HCT116 (cell line): Measurements from ENCODE around the gene COL18A1. TPM values are rescaled to one million over a fixed set of nuclear protein-coding genes. Genes with fewer than 3 reads are reported as not detected.

ENCODE experiments used
- ATAC-seq: fragments of 200-7000 bp; cut with Tn5 transposase; 2 replicates; pipeline ENCODE4 v1.9.1; 2020; ENCODE audit warnings: mild to moderate bottlenecking, moderate library complexity
- BruUV-seq: library from RNA; stranded (reverse); fragments of 400-500 nt; replicated peaks from 2 replicates; lab custom pipeline; 2021; lab: Mats Ljungman, UMichigan
- CTCF ChIA-PET: fragments of 300-600 bp; sonication (Branson Sonifier 250); formaldehyde crosslinking; loops from one replicate; lab custom pipeline; 2021; ENCODE audit warnings: antibody characterized with exemption; lab: Charles Lee
- POLR2A ChIA-PET: fragments of 300-600, 350-600 bp; sonication (Branson Sonifier 250); formaldehyde crosslinking; loops from one replicate; lab custom pipeline; 2021; ENCODE audit warnings: antibody characterized with exemption; lab: Charles Lee
- RAD21 ChIA-PET, 2 experiments: fragments of 300-600 bp; sonication (Branson Sonifier 250); formaldehyde crosslinking; loops; one replicate each; lab custom pipeline; 2023; ENCODE audit warnings: low total read pairs in 2 of 2; ENCODE audit not compliant: uncharacterized antibody in 2 of 2, unreplicated experiment in 2 of 2, low non-redundant PET in 1 of 2; lab: Charles Lee
- DNase-seq: peaks from one replicate; pipeline ENCODE4 v3.0.0-alpha.2; 2010; ENCODE audit warnings: low read depth, low spot score
- H2AFZ ChIP-seq: fragments of 200-600 bp; shearing (Covaris generic), sonication (generic); 2 replicates; pipeline ENCODE4 v1.6.1; 2017; ENCODE audit warnings: low read depth, mixed run types, mixed read lengths, antibody characterized with exemption, low read length; ENCODE audit not compliant: poor library complexity, severe bottlenecking
- H3K27ac ChIP-seq: 2 replicates; pipeline ENCODE4 v1.5.1; 2012; ENCODE audit warnings: low read depth, low read length
- H3K27me3 ChIP-seq: fragments of 200-600 bp; sonication (generic); 2 replicates; pipeline ENCODE4 v1.6.1; 2016; ENCODE audit warnings: mixed run types, low read length, mixed read lengths; ENCODE audit not compliant: insufficient read depth
- H3K36me3 ChIP-seq, 2 experiments: fragments of 200-500 bp in 1 of 2; fragments of 200-600 bp in 1 of 2; sonication (Bioruptor generic) in 1 of 2; sonication (generic) in 1 of 2; 2 replicates each; pipeline versions ENCODE4 v1.5.1 to v1.6.1; 2014 to 2016; ENCODE audit warnings: low read length in 2 of 2, inconsistent platforms in 1 of 2, mixed read lengths in 1 of 2, mixed run types in 1 of 2; ENCODE audit not compliant: insufficient read depth in 2 of 2, control insufficient read depth in 1 of 2
- H3K4me1 ChIP-seq, 2 experiments: fragments of 200-600 bp in 1 of 2; sonication (generic) in 1 of 2; 2 replicates each; pipeline versions ENCODE4 v1.5.1 to v1.6.1; 2012 to 2017; ENCODE audit warnings: low read length in 2 of 2, inconsistent platforms in 1 of 2, mild to moderate bottlenecking in 1 of 2, mixed read lengths in 1 of 2, mixed run types in 1 of 2, moderate library complexity in 1 of 2; ENCODE audit not compliant: insufficient read depth in 2 of 2, control insufficient read depth in 1 of 2
- H3K4me2 ChIP-seq: fragments of 200-600 bp; sonication (generic); 2 replicates; pipeline ENCODE4 v1.6.1; 2017; ENCODE audit warnings: mixed run types, low read length, mixed read lengths
- H3K4me3 ChIP-seq, 2 experiments: fragments of 200-600 bp in 1 of 2; sonication (generic) in 1 of 2; replicated peaks in 1 of 2; 2 replicates each; pipeline ENCODE4 v1.5.1; 2011 to 2016; ENCODE audit warnings: low read length in 2 of 2, control low read depth in 1 of 2, low read depth in 1 of 2, mild to moderate bottlenecking in 1 of 2, mixed read lengths in 1 of 2, mixed run types in 1 of 2
- H3K79me2 ChIP-seq: fragments of 200-600 bp; sonication (generic); 2 replicates; pipeline ENCODE4 v1.6.1; 2017; ENCODE audit warnings: mild to moderate bottlenecking, mixed run types, low read length, moderate library complexity, mixed read lengths; ENCODE audit not compliant: insufficient read depth
- H3K9ac ChIP-seq: fragments of 200-600 bp; sonication (generic); 2 replicates; pipeline ENCODE4 v1.6.1; 2016; ENCODE audit warnings: low read length, mixed read lengths
- H3K9me2 ChIP-seq: fragments of 200-600 bp; sonication (generic), shearing (Covaris generic); 2 replicates; pipeline ENCODE4 v1.6.1; 2017; ENCODE audit warnings: mixed run types, mild to moderate bottlenecking, moderate library complexity; ENCODE audit not compliant: insufficient read depth
- H3K9me3 ChIP-seq, 2 experiments: fragments of 200-500 bp in 1 of 2; fragments of 200-600 bp in 1 of 2; sonication (Bioruptor generic) in 1 of 2; sonication (generic) in 1 of 2; 2 replicates each; pipeline ENCODE4 v1.6.1; 2014 to 2017; ENCODE audit warnings: low read length in 2 of 2, mixed read lengths in 2 of 2, inconsistent platforms in 1 of 2, low read depth in 1 of 2, mild to moderate bottlenecking in 1 of 2, mixed run types in 1 of 2, moderate library complexity in 1 of 2; ENCODE audit not compliant: control insufficient read depth in 1 of 2, insufficient read depth in 1 of 2
- H4K20me1 ChIP-seq: fragments of 200-600 bp; sonication (generic), shearing (Covaris generic); 2 replicates; pipeline ENCODE4 v1.6.1; 2017; ENCODE audit warnings: mixed run types, mild to moderate bottlenecking, moderate library complexity; ENCODE audit not compliant: insufficient read depth
- ATF3 ChIP-seq: IDR thresholded peaks from 2 replicates; pipeline ENCODE4 v1.6.1; 2012
- EGR1 ChIP-seq: IDR thresholded peaks from 2 replicates; pipeline ENCODE4 v1.6.1; 2012; ENCODE audit warnings: low read depth
- EZH2 ChIP-seq: fragments of 200-600 bp; sonication (generic); IDR thresholded peaks from 2 replicates; pipeline ENCODE4 v1.6.1; 2017; ENCODE audit warnings: antibody characterized with exemption, mixed run types
- POLR2AphosphoS5 ChIP-seq: IDR thresholded peaks from 2 replicates; pipeline ENCODE4 v1.6.1; 2011; ENCODE audit warnings: mild to moderate bottlenecking, low read depth, low read length, moderate library complexity
- REST ChIP-seq: IDR thresholded peaks from 2 replicates; pipeline ENCODE4 v1.6.1; 2012; ENCODE audit warnings: low read depth
- SIN3A ChIP-seq: IDR thresholded peaks from 2 replicates; pipeline ENCODE4 v1.6.1; 2012; ENCODE audit warnings: low read depth
- SRF ChIP-seq: IDR thresholded peaks from 2 replicates; pipeline ENCODE4 v1.6.1; 2012; ENCODE audit warnings: low read depth
- TCF7L2 ChIP-seq: IDR thresholded peaks from 2 replicates; pipeline ENCODE4 v1.7.0; 2011; ENCODE audit warnings: borderline replicate concordance, inconsistent platforms; ENCODE audit not compliant: insufficient read depth, insufficient read length; ENCODE audit errors: extremely low read depth
- YY1 ChIP-seq: IDR thresholded peaks from 2 replicates; pipeline ENCODE4 v1.6.1; 2011; ENCODE audit warnings: low read length, low read depth, moderate library complexity, mild to moderate bottlenecking; ENCODE audit not compliant: insufficient replicate concordance; ENCODE audit errors: extremely low read depth
- intact Hi-C: fragments of 100-400 bp; cut with micrococcal nuclease; formaldehyde crosslinking; loops from 2 replicates; pipeline ENCODE4 v1.10.0; 2022
- total RNA-seq: library from RNA; stranded (reverse); gene quantifications from one replicate; pipeline ENCODE4 v1.2.1, GENCODE V29; 2021; ENCODE audit not compliant: unreplicated experiment

The COL18A1 gene
- total RNA-seq, 1 experiment from 2014 or later: 59.5 TPM

- Histone ChIP-seq H3K27ac (no peak overlapping the region), H2AFZ (no peak overlapping the region), H3K4me3 (no peak overlapping the region), H3K4me1 (peaks cover 16 to 25% of the 10 kb centered on the region in 2 experiments), H3K9me2 (no peaks in the 10 kb centered on the region), H3K36me3 (no peaks in the 10 kb centered on the region), H3K9ac (no peak overlapping the region), H3K4me2 (no peak overlapping the region), H3K9me3 (no peaks in the 10 kb centered on the region), H3K79me2 (peaks cover 75% of the 10 kb centered on the region), H4K20me1 (no peaks in the 10 kb centered on the region), H3K27me3 (no peaks in the 10 kb centered on the region)
- CTCF ChIA-PET: interaction anchor here (1.2 kb wide), 1 partner anchor 101 kb away, joined by 3 read pairs; no protein-coding TSS in a partner anchor
- DNase-seq (no peak), ATAC-seq (no peak)
- TF ChIP-seq EGR1 (no peak), YY1 (no peak), TCF7L2 (no peak), EZH2 (no peak), POLR2AphosphoS5 (no peak), REST (no peak), ATF3 (no peak), SRF (no peak), SIN3A (no peak)
- RAD21 ChIA-PET: interaction anchor here in 1 of 2 experiments (0.6 kb wide), 1 partner anchor 1374 kb away, joined by 4 read pairs; no protein-coding TSS in a partner anchor
- POLR2A ChIA-PET: no interaction called here
- no TSS peak for BruUV-seq
- intact Hi-C loops: no loop called here
These were observed 5.3 kb downstream of the COL18A1 start for GRCh38 chr21:45410151-45410864.
